ENCODE data around the gene MYOG. TPM values are rescaled to one million over a fixed set of nuclear protein-coding genes. Genes with fewer than 3 reads are reported as not detected.

MYOG gene
- total and polyA plus RNA-seq, 2 of the 13 experiments (the other 11 are each of a cell fraction or from before 2014, with no cell fraction given): not detected

GRCh38 chr1:203117611-203118575, 32.1 kb upstream of the MYOG start (continued):
- TF ChIP-seq MAFG (CRISPR knock-in tag; IDR thresholded peaks at IDR 0.05): no peak

- Histone ChIP-seq H3K4me3 (replicated peaks in 1 of 3; ENCODE audit: insufficient read depth in 1 of 3, low read depth in 2 of 3, low read length in 3 of 3) (no peak overlapping the region), H3K9me3 (ENCODE audit: low read length) (no peaks in the 10 kb centered on the region), H3K4me2 (ENCODE audit: low read depth, low read length) (no peak overlapping the region), H3K9ac (ENCODE audit: insufficient read depth, low read depth, low read length) (no peak overlapping the region), H3K27ac (ENCODE audit: extremely low read length, insufficient read depth, low read length) (no peak overlapping the region), H3K36me3 (replicated peaks in 1 of 2; ENCODE audit: control insufficient read depth in 1 of 2, insufficient read depth in 2 of 2, low read length in 2 of 2) (no peaks in the 10 kb centered on the region), H2AFZ (ENCODE audit: low read length) (no peak overlapping the region), H3K79me2 (ENCODE audit: insufficient read depth, low read length) (no peaks in the 10 kb centered on the region), H4K20me1 (ENCODE audit: insufficient read depth, low read length) (no peaks in the 10 kb centered on the region), H3K27me3 (ENCODE audit: control insufficient read depth in 1 of 2, insufficient read depth in 2 of 2, low read length in 2 of 2) (peaks cover 0 to 21% of the 10 kb centered on the region in 2 experiments; a peak in 3 of 5 replicates), H3K4me1 (ENCODE audit: insufficient read depth, low read length) (no peaks in the 10 kb centered on the region)
- POLR2A ChIA-PET: no interaction called here
- in situ Hi-C loops (cut with HindIII; ENCODE audit: extremely low pct_ligation_motif_present, low pct_unique_long_range_greater_than_20kb) (loop anchor here (5.0 kb wide), 2 partner anchors 56 to 101 kb away; no protein-coding TSS in a partner anchor), intact Hi-C loops (cut with micrococcal nuclease; ENCODE audit: unreplicated experiment) (no loop called here)
- no peak for ATAC-seq
- WGBS (ENCODE audit: low lambda C conversion rate): 15% methylated on average over 8 of the region's 10 CpGs
- TF ChIP-seq STAT5B (CRISPR knock-in tag; IDR thresholded peaks at IDR 0.05) (no peak), EEA1 (CRISPR knock-in tag; IDR thresholded peaks at IDR 0.05; ENCODE audit: borderline replicate concordance) (no peak), RBAK (CRISPR knock-in tag; IDR thresholded peaks at IDR 0.05) (no peak), HDAC6 (IDR thresholded peaks at IDR 0.05; ENCODE audit: low read depth, low read length) (no peak), TFAP4 (IDR thresholded peaks at IDR 0.05; ENCODE audit: borderline replicate concordance, low read depth) (no peak), GZF1 (CRISPR knock-in tag; IDR thresholded peaks at IDR 0.05) (no peak), ZNF589 (CRISPR knock-in tag; conservative IDR thresholded peaks at IDR 0.05) (no peak), ZNF556 (CRISPR knock-in tag; IDR thresholded peaks at IDR 0.05; ENCODE audit: borderline replicate concordance) (no peak), TOPORS (CRISPR knock-in tag; IDR thresholded peaks at IDR 0.05) (no peak), PAWR (CRISPR knock-in tag; IDR thresholded peaks at IDR 0.05; ENCODE audit: borderline replicate concordance) (no peak), AHR (CRISPR knock-in tag; IDR thresholded peaks at IDR 0.05) (no peak), ZFP90 (CRISPR knock-in tag; IDR thresholded peaks at IDR 0.05; ENCODE audit: borderline replicate concordance) (no peak), ZNF629 (CRISPR knock-in tag; conservative IDR thresholded peaks at IDR 0.05) (no peak), XBP1 (CRISPR knock-in tag; IDR thresholded peaks at IDR 0.05) (no peak), JUNB (CRISPR knock-in tag; IDR thresholded peaks at IDR 0.05; ENCODE audit: borderline replicate concordance) (no peak), MXD1 (CRISPR knock-in tag; IDR thresholded peaks at IDR 0.05) (no peak), SRSF4 (IDR thresholded peaks at IDR 0.05; ENCODE audit: low read depth, low read length, poor library complexity, severe bottlenecking) (no peak), HOMEZ (CRISPR knock-in tag; IDR thresholded peaks at IDR 0.05; ENCODE audit: low read depth) (no peak)
- CTCF ChIA-PET (ENCODE audit: low intra/inter-chr PET ratio, low total read pairs): interaction anchor here (2.2 kb wide), 1 partner anchor 153 kb away, joined by 9 read pairs; no protein-coding TSS in a partner anchor
- no TSS peak for BruUV-seq (replicated peaks)
- FAIRE-seq: no peak
- no peak for DNase-seq (ENCODE audit: low spot score)
Observed at GRCh38 chr1:203116091-203116820, 30.4 kb upstream of the MYOG start.
